Glutamatergic neuron (in vitro differentiated cells): ENCODE measurements around the gene BPHL. TPM values are rescaled to one million over a fixed set of nuclear protein-coding genes. Genes with fewer than 3 reads are reported as not detected.

Experiments used
- DNase-seq: peaks from one replicate; pipeline ENCODE4 v3.0.0; 2022
- H3K27ac Mint-ChIP-seq: one replicate; pipeline ENCODE4 v1.8.0; 2020; ENCODE audit warnings: mild to moderate bottlenecking, mixed read lengths, inconsistent platforms; ENCODE audit not compliant: unreplicated experiment
- H3K27me3 Mint-ChIP-seq: one replicate; pipeline ENCODE4 v1.8.0; 2020; ENCODE audit warnings: mild to moderate bottlenecking, moderate library complexity, mixed read lengths, inconsistent platforms; ENCODE audit not compliant: unreplicated experiment
- H3K36me3 Mint-ChIP-seq: one replicate; pipeline ENCODE4 v1.8.0; 2020; ENCODE audit warnings: mild to moderate bottlenecking, mixed read lengths, inconsistent platforms; ENCODE audit not compliant: unreplicated experiment
- H3K4me1 Mint-ChIP-seq: one replicate; pipeline ENCODE4 v1.8.0; 2020; ENCODE audit warnings: mild to moderate bottlenecking, low read depth, mixed read lengths, inconsistent platforms; ENCODE audit not compliant: unreplicated experiment
- H3K4me3 Mint-ChIP-seq: one replicate; pipeline ENCODE4 v1.8.0; 2020; ENCODE audit warnings: mild to moderate bottlenecking, mixed read lengths, inconsistent platforms; ENCODE audit not compliant: unreplicated experiment
- H3K9me3 Mint-ChIP-seq: one replicate; pipeline ENCODE4 v1.8.0; 2020; ENCODE audit warnings: mild to moderate bottlenecking, moderate library complexity, mixed read lengths, inconsistent platforms; ENCODE audit not compliant: unreplicated experiment
- total RNA-seq: library from RNA; stranded (reverse); fragmentation: NEBNext Ultra II Directional; extraction: Animal tissue kit (Norgen Biotek cat#: 25700); gene quantifications from one replicate; pipeline ENCODE4 v1.2.1, GENCODE V29; 2021; ENCODE audit not compliant: unreplicated experiment
- TF ChIP-seq, protein P1 (sequence below): fragments of 200-600 bp; sonication (generic); IDR thresholded peaks from one replicate; pipeline ENCODE4 v1.5.0; 2021; ENCODE audit not compliant: partially characterized antibody, unreplicated experiment

The BPHL gene
- total RNA-seq, 1 donor from 2014 or later: 72.1 TPM

DNA sequence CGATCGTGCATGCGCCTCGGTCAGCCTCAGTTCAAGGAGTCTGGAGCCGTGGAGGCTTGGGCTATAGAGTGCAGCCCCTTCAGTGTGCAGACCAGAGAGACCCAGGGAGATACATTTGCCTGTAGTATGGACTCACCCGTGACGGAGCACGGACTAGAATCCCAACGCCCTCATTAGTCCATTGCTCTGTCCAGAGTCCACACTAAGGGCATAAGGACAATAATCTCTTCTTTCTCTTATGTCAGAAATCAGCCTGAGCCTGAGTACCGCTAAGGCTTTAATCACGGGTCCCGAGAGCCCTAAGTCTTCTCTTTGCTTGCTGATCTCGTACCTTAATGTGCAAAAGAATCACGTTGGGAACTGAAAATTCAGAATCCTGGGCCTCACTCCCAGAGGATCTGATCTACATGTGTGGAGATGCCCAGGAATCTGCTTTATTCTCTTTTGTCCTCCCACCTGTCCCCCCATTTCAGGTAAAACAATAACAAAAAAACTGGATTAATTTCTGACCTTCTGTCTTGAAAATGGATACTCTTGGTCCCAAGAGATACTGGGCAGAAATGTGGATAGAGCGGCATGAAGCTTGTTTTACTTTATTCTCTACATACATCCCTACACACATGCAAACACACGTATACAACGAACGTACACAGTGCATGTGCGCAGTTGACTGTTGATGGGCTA is 671 bp downstream of the BPHL start:
- no peak for DNase-seq
- H3K27me3 Mint-ChIP-seq: peaks cover 3% of the 10 kb centered on the region
- H3K4me3 Mint-ChIP-seq: peak overlapping the region; percentile 90
- peaks cover 4% of the 10 kb centered on the region for H3K9me3 Mint-ChIP-seq
- H3K4me1 Mint-ChIP-seq: peaks cover 16% of the 10 kb centered on the region
- peak overlapping the region; percentile 85 for H3K27ac Mint-ChIP-seq
- H3K36me3 Mint-ChIP-seq: peaks cover 5% of the 10 kb centered on the region
- TF ChIP-seq, protein P1, sequence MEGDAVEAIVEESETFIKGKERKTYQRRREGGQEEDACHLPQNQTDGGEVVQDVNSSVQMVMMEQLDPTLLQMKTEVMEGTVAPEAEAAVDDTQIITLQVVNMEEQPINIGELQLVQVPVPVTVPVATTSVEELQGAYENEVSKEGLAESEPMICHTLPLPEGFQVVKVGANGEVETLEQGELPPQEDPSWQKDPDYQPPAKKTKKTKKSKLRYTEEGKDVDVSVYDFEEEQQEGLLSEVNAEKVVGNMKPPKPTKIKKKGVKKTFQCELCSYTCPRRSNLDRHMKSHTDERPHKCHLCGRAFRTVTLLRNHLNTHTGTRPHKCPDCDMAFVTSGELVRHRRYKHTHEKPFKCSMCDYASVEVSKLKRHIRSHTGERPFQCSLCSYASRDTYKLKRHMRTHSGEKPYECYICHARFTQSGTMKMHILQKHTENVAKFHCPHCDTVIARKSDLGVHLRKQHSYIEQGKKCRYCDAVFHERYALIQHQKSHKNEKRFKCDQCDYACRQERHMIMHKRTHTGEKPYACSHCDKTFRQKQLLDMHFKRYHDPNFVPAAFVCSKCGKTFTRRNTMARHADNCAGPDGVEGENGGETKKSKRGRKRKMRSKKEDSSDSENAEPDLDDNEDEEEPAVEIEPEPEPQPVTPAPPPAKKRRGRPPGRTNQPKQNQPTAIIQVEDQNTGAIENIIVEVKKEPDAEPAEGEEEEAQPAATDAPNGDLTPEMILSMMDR: no peak

GRCh38 chr6:3120765-3121089 is 2.2 kb downstream of the BPHL start:
- Mint-ChIP-seq H3K4me3 (peak overlapping the region; percentile 49), H3K36me3 (peaks cover 5% of the 10 kb centered on the region), H3K9me3 (peaks cover 4% of the 10 kb centered on the region), H3K4me1 (peaks cover 23% of the 10 kb centered on the region), H3K27ac (peak overlapping the region; percentile 48), H3K27me3 (peaks cover 3% of the 10 kb centered on the region)
- no peak for DNase-seq
- TF ChIP-seq, protein P1: no peak

GRCh38 chr6:3122823-3123182 is 4.3 kb downstream of the BPHL start:
- TF ChIP-seq, protein P1: no peak
- H3K27me3 Mint-ChIP-seq: peaks cover 3% of the 10 kb centered on the region
- H3K27ac Mint-ChIP-seq: peak overlapping the region; percentile 15
- peaks cover 5% of the 10 kb centered on the region for H3K36me3 Mint-ChIP-seq
- no peak overlapping the region for H3K4me3 Mint-ChIP-seq
- H3K9me3 Mint-ChIP-seq: peaks cover 4% of the 10 kb centered on the region
- peaks cover 20% of the 10 kb centered on the region for H3K4me1 Mint-ChIP-seq
- no peak for DNase-seq

DNA sequence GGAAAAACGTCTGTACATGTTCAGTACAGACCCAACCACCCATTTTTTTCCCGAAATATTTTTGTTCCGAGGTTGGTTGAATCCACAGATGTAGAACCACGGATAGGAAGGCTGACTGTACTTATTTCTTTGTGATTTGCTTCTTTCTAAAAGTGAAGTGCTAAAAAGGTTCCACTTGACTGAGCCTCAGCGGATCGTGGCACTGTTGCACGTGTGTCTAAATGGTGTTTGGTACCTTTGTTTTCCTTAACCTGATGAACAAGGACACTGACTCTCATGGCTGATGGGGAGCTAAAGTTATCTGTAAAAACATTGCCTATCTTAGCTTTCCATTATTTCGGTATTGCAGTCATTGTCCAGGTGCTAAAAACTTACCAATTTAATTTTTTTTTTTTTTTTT is 6.2 kb downstream of the BPHL start:
- H3K9me3 Mint-ChIP-seq: peaks cover 1% of the 10 kb centered on the region
- H3K4me3 Mint-ChIP-seq: no peak overlapping the region
- H3K27me3 Mint-ChIP-seq: no peaks in the 10 kb centered on the region
- peaks cover 15% of the 10 kb centered on the region for H3K4me1 Mint-ChIP-seq
- DNase-seq: no peak
- TF ChIP-seq, protein P1: no peak
- H3K36me3 Mint-ChIP-seq: no peaks in the 10 kb centered on the region
- H3K27ac Mint-ChIP-seq: no peak overlapping the region

GRCh38 chr6:3125815-3126214 is 7.3 kb downstream of the BPHL start:
- no peaks in the 10 kb centered on the region for H3K36me3 Mint-ChIP-seq
- no peak for DNase-seq
- no peak overlapping the region for H3K4me3 Mint-ChIP-seq
- no peak overlapping the region for H3K27ac Mint-ChIP-seq
- TF ChIP-seq, protein P1: no peak
- H3K9me3 Mint-ChIP-seq: peaks cover 1% of the 10 kb centered on the region
- H3K27me3 Mint-ChIP-seq: no peaks in the 10 kb centered on the region
- H3K4me1 Mint-ChIP-seq: peaks cover 15% of the 10 kb centered on the region
